SK-N-SH (cell line): Measurements from ENCODE around the gene ZNF260. TPM values are rescaled to one million over a fixed set of nuclear protein-coding genes. Genes with fewer than 3 reads are reported as not detected.
A peak's percentile ranks its signal among the peaks of the same experiment; 100 is the strongest.

ENCODE experiments used
- CTCF ChIA-PET: fragments of 300-600, 350-600 bp; formaldehyde crosslinking; extraction: SDS; loops from one replicate; lab custom pipeline; 2021; lab: Yijun Ruan, JAX
- POLR2A ChIA-PET: fragments of 350-600 bp; sonication (Branson Sonifier 250); formaldehyde crosslinking; extraction: SDS; loops from one replicate; lab custom pipeline; 2020; ENCODE audit warnings: antibody characterized with exemption, inconsistent platforms; lab: Yijun Ruan, JAX
- DNase-seq: peaks from one replicate; pipeline ENCODE4 v3.0.0; 2012
- H2AFZ ChIP-seq: fragments of 200-600 bp; sonication (generic); 2 replicates; pipeline ENCODE4 v1.8.1; 2016; ENCODE audit warnings: antibody characterized with exemption, mild to moderate bottlenecking, low read depth
- H3F3A ChIP-seq: fragments of 200-600 bp; sonication (generic); replicated peaks from 2 replicates; pipeline ENCODE3; 2016; ENCODE audit warnings: antibody characterized with exemption, mild to moderate bottlenecking; ENCODE audit not compliant: insufficient read depth
- H3K27ac ChIP-seq, 2 experiments: fragments of 200-500 bp in 1 of 2; fragments of 200-600 bp in 1 of 2; sonication (Bioruptor generic) in 1 of 2; sonication (generic), shearing (Covaris generic) in 1 of 2; 2 replicates each; pipeline versions ENCODE4 v1.5.1 to v1.6.1; 2014 to 2016; ENCODE audit warnings: low read depth in 2 of 2, inconsistent platforms in 1 of 2, low read length in 1 of 2, mild to moderate bottlenecking in 1 of 2, mixed read lengths in 1 of 2
- H3K27me3 ChIP-seq: fragments of 200-600 bp; sonication (generic), shearing (Covaris generic); 2 replicates; pipeline ENCODE4 v1.6.1; 2016; ENCODE audit warnings: mixed run types; ENCODE audit not compliant: insufficient read depth
- H3K36me3 ChIP-seq, 2 experiments: fragments of 200-500 bp in 1 of 2; fragments of 200-600 bp in 1 of 2; sonication (Bioruptor generic) in 1 of 2; sonication (generic) in 1 of 2; replicated peaks in 1 of 2; 2 replicates each; pipeline versions ENCODE3 to v1.5.1; 2014 to 2016; ENCODE audit warnings: low read length in 1 of 2, mild to moderate bottlenecking in 1 of 2; ENCODE audit not compliant: insufficient read depth in 2 of 2, control insufficient read depth in 1 of 2
- H3K4me1 ChIP-seq, 2 experiments: fragments of 200-500 bp in 1 of 2; fragments of 200-600 bp in 1 of 2; sonication (Bioruptor generic) in 1 of 2; sonication (generic), shearing (Covaris generic) in 1 of 2; 2 replicates each; pipeline versions ENCODE4 v1.5.1 to v1.6.1; 2014 to 2016; ENCODE audit warnings: low read depth in 1 of 2, low read length in 1 of 2, mixed run types in 1 of 2; ENCODE audit not compliant: insufficient read depth in 2 of 2, control insufficient read depth in 1 of 2
- H3K4me2 ChIP-seq: fragments of 200-600 bp; sonication (generic), shearing (Covaris generic); 2 replicates; pipeline ENCODE4 v1.6.1; 2017; ENCODE audit warnings: mixed run types
- H3K4me3 ChIP-seq, 2 experiments: fragments of 200-500 bp in 1 of 2; fragments of 200-600 bp in 1 of 2; sonication (Bioruptor generic) in 1 of 2; sonication (generic), shearing (Covaris generic) in 1 of 2; 2 replicates each; pipeline versions ENCODE4 v1.5.1 to v1.8.1; 2014 to 2016; ENCODE audit warnings: low read depth in 2 of 2, inconsistent platforms in 1 of 2, low read length in 1 of 2, mild to moderate bottlenecking in 1 of 2, mixed read lengths in 1 of 2, moderate library complexity in 1 of 2
- H3K79me2 ChIP-seq: fragments of 200-600 bp; sonication (generic); 2 replicates; pipeline ENCODE4 v1.8.1; 2017; ENCODE audit warnings: mild to moderate bottlenecking; ENCODE audit not compliant: insufficient read depth
- H3K9ac ChIP-seq: fragments of 200-600 bp; sonication (generic); 2 replicates; pipeline ENCODE4 v1.6.1; 2017; ENCODE audit warnings: mixed run types
- H3K9me2 ChIP-seq: fragments of 200-600 bp; sonication (generic); 2 replicates; pipeline ENCODE4 v1.6.1; 2017; ENCODE audit warnings: mixed run types
- H3K9me3 ChIP-seq: fragments of 200-600 bp; sonication (generic); 2 replicates; pipeline ENCODE4 v1.6.1; 2017; ENCODE audit warnings: mixed run types, mild to moderate bottlenecking, moderate library complexity
- H4K20me1 ChIP-seq: fragments of 200-600 bp; sonication (generic); 2 replicates; pipeline ENCODE4 v1.6.1; 2017; ENCODE audit warnings: mild to moderate bottlenecking, mixed run types; ENCODE audit not compliant: insufficient read depth
- CHD2 ChIP-seq: fragments of 150-350 bp; IDR thresholded peaks from 2 replicates; pipeline ENCODE4 v1.6.1; 2018; ENCODE audit warnings: low read length; ENCODE audit not compliant: partially characterized antibody
- ELF1 ChIP-seq: IDR thresholded peaks from 2 replicates; pipeline ENCODE4 v1.4.0; 2012
- EP300 ChIP-seq, 2 experiments: IDR thresholded peaks; 2 replicates each; pipeline versions ENCODE4 v1.4.0 to v1.6.1; 2012; ENCODE audit warnings: borderline replicate concordance in 1 of 2, low read depth in 1 of 2, low read length in 1 of 2
- EZH2phosphoT487 ChIP-seq: fragments of 200-600 bp; sonication (generic); IDR thresholded peaks from 2 replicates; pipeline ENCODE4 v1.6.1; 2017; ENCODE audit warnings: low read depth, mixed run types, mild to moderate bottlenecking, antibody characterized with exemption, moderate library complexity, borderline replicate concordance
- FOXJ3 ChIP-seq: sonication (generic); formaldehyde crosslinking; IDR thresholded peaks from 2 replicates; pipeline ENCODE4 v1.5.1; 2020; ENCODE audit warnings: mild to moderate bottlenecking, missing genetic modification reagents
- FOXM1 ChIP-seq: IDR thresholded peaks from 2 replicates; pipeline ENCODE4 v1.4.0; 2012; ENCODE audit warnings: low read depth, mild to moderate bottlenecking
- GABPA ChIP-seq: IDR thresholded peaks from 2 replicates; pipeline ENCODE4 v1.4.0; 2012; ENCODE audit warnings: low read depth, mild to moderate bottlenecking
- JUND ChIP-seq: IDR thresholded peaks from 2 replicates; pipeline ENCODE4 v1.4.0; 2012
- MAX ChIP-seq: IDR thresholded peaks from 2 replicates; pipeline ENCODE4 v1.4.0; 2012; ENCODE audit warnings: low read depth
- NFIC ChIP-seq: IDR thresholded peaks from 2 replicates; pipeline ENCODE4 v1.4.0; 2012; ENCODE audit warnings: borderline replicate concordance
- PBX3 ChIP-seq: IDR thresholded peaks from 2 replicates; pipeline ENCODE4; 2012
- RAD21 ChIP-seq: IDR thresholded peaks from 2 replicates; pipeline ENCODE4 v1.6.1; 2012; ENCODE audit warnings: mild to moderate bottlenecking, low read length
- RFX5 ChIP-seq: IDR thresholded peaks from 2 replicates; pipeline ENCODE4 v1.6.1; 2012; ENCODE audit warnings: mild to moderate bottlenecking, improper control_type of control experiment, low read length
- RXRA ChIP-seq: IDR thresholded peaks from 2 replicates; pipeline ENCODE4 v1.4.0; 2012; ENCODE audit warnings: low read depth, mild to moderate bottlenecking, borderline replicate concordance
- SIN3A ChIP-seq: IDR thresholded peaks from 2 replicates; pipeline ENCODE4 v1.6.1; 2012; ENCODE audit warnings: low read depth, mild to moderate bottlenecking, low read length, moderate library complexity, borderline replicate concordance
- SMC3 ChIP-seq: IDR thresholded peaks from 2 replicates; pipeline ENCODE4 v1.6.1; 2012; ENCODE audit warnings: low read depth, low read length, improper control_type of control experiment
- TCF12 ChIP-seq: IDR thresholded peaks from 2 replicates; pipeline ENCODE4 v1.4.0; 2012
- TEAD4 ChIP-seq: IDR thresholded peaks from 2 replicates; pipeline ENCODE4 v1.4.0; 2012; ENCODE audit warnings: mild to moderate bottlenecking, borderline replicate concordance; ENCODE audit not compliant: insufficient read depth
- YY1 ChIP-seq: IDR thresholded peaks from 2 replicates; pipeline ENCODE4 v1.4.0; 2012; ENCODE audit warnings: low read depth, mild to moderate bottlenecking
- ZBTB33 ChIP-seq: IDR thresholded peaks from 2 replicates; pipeline ENCODE4 v1.4.0; 2012; ENCODE audit warnings: low read depth, borderline replicate concordance
- WGBS: methylation state at CpG from one replicate; pipeline ENCODE4 v1.1.6; 2017; ENCODE audit warnings: low lambda C conversion rate; 5-methylcytosine and 5-hydroxymethylcytosine counted together
- polyA plus RNA-seq, 3 experiments: library from polyadenylated mRNA; depleted of rRNA; stranded (reverse); fragments of >200 nt; gene quantifications; 2 replicates each; pipeline ENCODE4 v1.2.3, GENCODE V29; 2012
- TF ChIP-seq, protein P1 (sequence below): IDR thresholded peaks from 2 replicates; pipeline ENCODE4 v1.4.0; 2012; ENCODE audit warnings: low read depth, borderline replicate concordance
- TF ChIP-seq, protein P2 (sequence below): IDR thresholded peaks from 2 replicates; pipeline ENCODE4 v1.6.1; 2012; ENCODE audit warnings: mild to moderate bottlenecking, low read depth, low read length, moderate library complexity
- TF ChIP-seq, protein P3 (sequence below): fragments of 200-600 bp; sonication (generic); IDR thresholded peaks from 2 replicates; pipeline ENCODE4 v1.6.1; 2017; ENCODE audit warnings: antibody characterized with exemption, mild to moderate bottlenecking, moderate library complexity

Gene ZNF260
- polyA plus RNA-seq, 1 of the 3 experiments (the other 2 are of a cell fraction) = 2.6 TPM

- Histone ChIP-seq H4K20me1 (no peaks in the 10 kb centered on the region), H2AFZ (peak within 1 kb of the TSS; percentile 95), H3F3A (no peaks in the 10 kb centered on the region), H3K79me2 (peaks cover 33% of the 10 kb centered on the region; the same call in 1 of the 2 replicates), H3K4me2 (peak within 1 kb of the TSS; percentile 84), H3K9me2 (no peaks in the 10 kb centered on the region), H3K27ac (peak within 1 kb of the TSS; percentile 83 to 96), H3K27me3 (no peaks in the 10 kb centered on the region), H3K9me3 (no peaks in the 10 kb centered on the region), H3K36me3 (no peaks in the 10 kb centered on the region), H3K4me3 (peak within 1 kb of the TSS; percentile 62 to 83), H3K9ac (peak within 1 kb of the TSS; percentile 84), H3K4me1 (no peaks in the 10 kb centered on the region; a peak in 2 of 4 replicates)
- WGBS = 3% methylated on average over 20 of the region's 53 CpGs
- POLR2A ChIA-PET = interaction anchor here (0.6 to 2.0 kb wide), 10 partner anchors 10 to 361 kb away, joined by 3 to 21 read pairs (median 6); partner anchors contain the start of genes ZFP14, ZFP82, ZNF146 and ZNF260
- DNase-seq = peak; percentile 94
- CTCF ChIA-PET = interaction anchor here (0.9 to 1.1 kb wide), 2 partner anchors 70 to 111 kb away, joined by 3 to 6 read pairs; no protein-coding TSS in a partner anchor
- TF ChIP-seq TEAD4 = no peak
- TF ChIP-seq NFIC = no peak
- TF ChIP-seq, protein P1, sequence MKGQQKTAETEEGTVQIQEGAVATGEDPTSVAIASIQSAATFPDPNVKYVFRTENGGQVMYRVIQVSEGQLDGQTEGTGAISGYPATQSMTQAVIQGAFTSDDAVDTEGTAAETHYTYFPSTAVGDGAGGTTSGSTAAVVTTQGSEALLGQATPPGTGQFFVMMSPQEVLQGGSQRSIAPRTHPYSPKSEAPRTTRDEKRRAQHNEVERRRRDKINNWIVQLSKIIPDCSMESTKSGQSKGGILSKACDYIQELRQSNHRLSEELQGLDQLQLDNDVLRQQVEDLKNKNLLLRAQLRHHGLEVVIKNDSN = peak; percentile 39; the same call in 1 of the 2 replicates
- TF ChIP-seq GABPA = no peak
- TF ChIP-seq FOXJ3 (CRISPR knock-in tag) = no peak
- no peak for TF ChIP-seq RXRA
- no peak for TF ChIP-seq RAD21
- TF ChIP-seq SMC3 = no peak
- no peak for TF ChIP-seq EP300 (IDR thresholded peaks at IDR 0.05; ENCODE audit: borderline replicate concordance in 1 of 2, low read depth in 1 of 2, low read length in 1 of 2)
- TF ChIP-seq EZH2phosphoT487 = no peak
- no peak for TF ChIP-seq TCF12
- no peak for TF ChIP-seq FOXM1
- peak; percentile 99 for TF ChIP-seq CHD2
- TF ChIP-seq ELF1 = peak; percentile 16; the same call in 1 of the 2 replicates
- TF ChIP-seq, protein P2, sequence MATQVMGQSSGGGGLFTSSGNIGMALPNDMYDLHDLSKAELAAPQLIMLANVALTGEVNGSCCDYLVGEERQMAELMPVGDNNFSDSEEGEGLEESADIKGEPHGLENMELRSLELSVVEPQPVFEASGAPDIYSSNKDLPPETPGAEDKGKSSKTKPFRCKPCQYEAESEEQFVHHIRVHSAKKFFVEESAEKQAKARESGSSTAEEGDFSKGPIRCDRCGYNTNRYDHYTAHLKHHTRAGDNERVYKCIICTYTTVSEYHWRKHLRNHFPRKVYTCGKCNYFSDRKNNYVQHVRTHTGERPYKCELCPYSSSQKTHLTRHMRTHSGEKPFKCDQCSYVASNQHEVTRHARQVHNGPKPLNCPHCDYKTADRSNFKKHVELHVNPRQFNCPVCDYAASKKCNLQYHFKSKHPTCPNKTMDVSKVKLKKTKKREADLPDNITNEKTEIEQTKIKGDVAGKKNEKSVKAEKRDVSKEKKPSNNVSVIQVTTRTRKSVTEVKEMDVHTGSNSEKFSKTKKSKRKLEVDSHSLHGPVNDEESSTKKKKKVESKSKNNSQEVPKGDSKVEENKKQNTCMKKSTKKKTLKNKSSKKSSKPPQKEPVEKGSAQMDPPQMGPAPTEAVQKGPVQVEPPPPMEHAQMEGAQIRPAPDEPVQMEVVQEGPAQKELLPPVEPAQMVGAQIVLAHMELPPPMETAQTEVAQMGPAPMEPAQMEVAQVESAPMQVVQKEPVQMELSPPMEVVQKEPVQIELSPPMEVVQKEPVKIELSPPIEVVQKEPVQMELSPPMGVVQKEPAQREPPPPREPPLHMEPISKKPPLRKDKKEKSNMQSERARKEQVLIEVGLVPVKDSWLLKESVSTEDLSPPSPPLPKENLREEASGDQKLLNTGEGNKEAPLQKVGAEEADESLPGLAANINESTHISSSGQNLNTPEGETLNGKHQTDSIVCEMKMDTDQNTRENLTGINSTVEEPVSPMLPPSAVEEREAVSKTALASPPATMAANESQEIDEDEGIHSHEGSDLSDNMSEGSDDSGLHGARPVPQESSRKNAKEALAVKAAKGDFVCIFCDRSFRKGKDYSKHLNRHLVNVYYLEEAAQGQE = peak; percentile 38
- TF ChIP-seq ZBTB33 = peak; percentile 98
- TF ChIP-seq, protein P3, sequence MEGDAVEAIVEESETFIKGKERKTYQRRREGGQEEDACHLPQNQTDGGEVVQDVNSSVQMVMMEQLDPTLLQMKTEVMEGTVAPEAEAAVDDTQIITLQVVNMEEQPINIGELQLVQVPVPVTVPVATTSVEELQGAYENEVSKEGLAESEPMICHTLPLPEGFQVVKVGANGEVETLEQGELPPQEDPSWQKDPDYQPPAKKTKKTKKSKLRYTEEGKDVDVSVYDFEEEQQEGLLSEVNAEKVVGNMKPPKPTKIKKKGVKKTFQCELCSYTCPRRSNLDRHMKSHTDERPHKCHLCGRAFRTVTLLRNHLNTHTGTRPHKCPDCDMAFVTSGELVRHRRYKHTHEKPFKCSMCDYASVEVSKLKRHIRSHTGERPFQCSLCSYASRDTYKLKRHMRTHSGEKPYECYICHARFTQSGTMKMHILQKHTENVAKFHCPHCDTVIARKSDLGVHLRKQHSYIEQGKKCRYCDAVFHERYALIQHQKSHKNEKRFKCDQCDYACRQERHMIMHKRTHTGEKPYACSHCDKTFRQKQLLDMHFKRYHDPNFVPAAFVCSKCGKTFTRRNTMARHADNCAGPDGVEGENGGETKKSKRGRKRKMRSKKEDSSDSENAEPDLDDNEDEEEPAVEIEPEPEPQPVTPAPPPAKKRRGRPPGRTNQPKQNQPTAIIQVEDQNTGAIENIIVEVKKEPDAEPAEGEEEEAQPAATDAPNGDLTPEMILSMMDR = peak; percentile 32
- no peak for TF ChIP-seq JUND
- TF ChIP-seq PBX3 = no peak
- TF ChIP-seq SIN3A = peak; percentile 24; the same call in 1 of the 2 replicates
- TF ChIP-seq YY1 = peak; percentile 92
- TF ChIP-seq MAX = peak; percentile 95
- no peak for TF ChIP-seq RFX5
These were observed 38.8 kb downstream of the ZNF260 start, which contains the start of gene ZNF566 for GRCh38 chr19:36489118-36489919. Gene ZNF566, minus strand, starts transcription at chr19:36489561. Its CDS starts 13,004 bp downstream, at chr19:36476557.
